Cardiac muscle cell (in vitro differentiated cells and primary cell): ENCODE results near the gene DMAP1. TPM values are rescaled to one million over a fixed set of nuclear protein-coding genes. Genes with fewer than 3 reads are reported as not detected.

Experiments
- DNase-seq, 2 donors: peaks; one replicate each; pipeline versions ENCODE4 v3.0.0 to v3.0.0-alpha.2; 2010 to 2017; ENCODE audit warnings: low read depth in 1 of 2, low spot score in 1 of 2
- H3K27ac ChIP-seq: fragments of 200-600 bp; sonication (generic); 2 replicates; pipeline ENCODE4 v1.5.1; 2016
- H3K27me3 ChIP-seq: fragments of 200-600 bp; sonication (generic); 2 replicates; pipeline ENCODE4 v1.6.0; 2016; ENCODE audit warnings: control low read depth
- H3K36me3 ChIP-seq: fragments of 200-600 bp; sonication (generic); 2 replicates; pipeline ENCODE4 v1.5.1; 2016; ENCODE audit warnings: control low read depth
- H3K4me1 ChIP-seq: fragments of 200-600 bp; sonication (generic); 2 replicates; pipeline ENCODE4 v1.8.1; 2017; ENCODE audit warnings: low read depth, mild to moderate bottlenecking, mixed run types
- H3K4me3 ChIP-seq: fragments of 200-600 bp; sonication (generic); 2 replicates; pipeline ENCODE4 v1.5.1; 2016; ENCODE audit warnings: mild to moderate bottlenecking
- H3K9me3 ChIP-seq: fragments of 200-600 bp; sonication (generic); 2 replicates; pipeline ENCODE4 v1.5.1; 2017; ENCODE audit warnings: low read depth, mild to moderate bottlenecking, control low read depth
- CTCF ChIP-seq: IDR thresholded peaks from 2 replicates; pipeline ENCODE4 v1.5.1; 2012; ENCODE audit warnings: low read depth, mild to moderate bottlenecking, low read length
- polyA plus RNA-seq: library from polyadenylated mRNA; unstranded; fragments of >200 nt; fragmentation: Nextera tagmentation; extraction: Ambion mirVana; gene quantifications from 2 replicates; pipeline ENCODE4 v1.2.1, GENCODE V29; 2016
- total RNA-seq: library from RNA; depleted of rRNA; stranded (reverse); fragments of >200 nt; gene quantifications from 2 replicates; pipeline ENCODE4 v1.2.3, GENCODE V29; 2016

The DMAP1 gene
- total and polyA plus RNA-seq, 2 experiments from 2014 or later = 77.5 to 93.3 TPM

- H3K4me3 ChIP-seq = no peak overlapping the region
- no peaks in the 10 kb centered on the region for H3K9me3 ChIP-seq
- H3K27me3 ChIP-seq = no peaks in the 10 kb centered on the region
- no peak for DNase-seq
- TF ChIP-seq CTCF = no peak
- no peaks in the 10 kb centered on the region for H3K36me3 ChIP-seq
- H3K4me1 ChIP-seq = peaks cover 4% of the 10 kb centered on the region
- no peak overlapping the region for H3K27ac ChIP-seq
These were observed 17.5 kb downstream of the DMAP1 start for GRCh38 chr1:44230796-44231195.

DNA sequence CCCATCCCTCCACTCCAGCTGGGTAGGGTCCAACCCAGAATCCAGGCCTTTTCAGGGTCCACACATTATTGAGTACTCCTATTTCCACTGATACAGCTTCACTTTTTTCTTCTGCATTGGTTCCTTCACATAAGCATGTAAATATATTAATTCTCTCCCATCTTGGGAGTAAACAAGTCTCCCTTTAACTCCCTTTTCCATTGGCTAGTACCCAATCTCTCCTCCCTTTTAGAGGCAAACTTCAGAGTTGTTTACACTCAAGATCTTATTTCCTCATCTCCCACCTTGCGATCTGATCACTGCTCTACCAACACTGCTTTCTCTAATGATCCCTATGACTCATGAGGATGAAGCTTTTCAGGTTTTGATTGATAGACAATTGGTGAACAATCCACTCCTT, 20.3 kb downstream of the DMAP1 start:
- Histone ChIP-seq H3K36me3 (no peaks in the 10 kb centered on the region), H3K27me3 (no peaks in the 10 kb centered on the region), H3K9me3 (no peaks in the 10 kb centered on the region), H3K4me1 (peaks cover 14% of the 10 kb centered on the region), H3K4me3 (no peak overlapping the region), H3K27ac (no peak overlapping the region)
- DNase-seq = no peak
- TF ChIP-seq CTCF = no peak

DNA sequence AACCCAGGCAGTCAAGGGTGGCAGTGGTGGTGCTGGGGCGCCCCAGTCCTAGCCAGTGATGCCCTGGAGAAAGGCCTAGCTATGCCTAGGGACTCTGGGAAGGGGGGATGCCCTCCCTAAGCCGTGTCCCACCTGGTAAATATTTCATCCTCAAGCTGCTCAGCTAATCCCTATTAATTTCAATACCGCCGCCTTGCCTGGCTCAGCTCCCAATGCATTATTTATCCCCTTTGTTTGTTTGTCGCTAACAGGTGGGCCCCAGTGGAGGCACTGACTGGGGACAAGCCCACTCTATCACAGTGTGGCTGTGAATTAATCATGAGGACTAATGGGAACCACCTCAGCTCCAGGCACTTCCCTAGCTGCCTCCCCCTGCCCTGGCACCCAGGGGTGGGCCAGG, 22.5 kb downstream of the DMAP1 start:
- peaks cover 36% of the 10 kb centered on the region for H3K4me1 ChIP-seq
- no peaks in the 10 kb centered on the region for H3K27me3 ChIP-seq
- H3K27ac ChIP-seq = no peak overlapping the region
- no peak for DNase-seq
- H3K4me3 ChIP-seq = no peak overlapping the region
- no peak for TF ChIP-seq CTCF
- no peaks in the 10 kb centered on the region for H3K36me3 ChIP-seq
- H3K9me3 ChIP-seq = no peaks in the 10 kb centered on the region

DNA sequence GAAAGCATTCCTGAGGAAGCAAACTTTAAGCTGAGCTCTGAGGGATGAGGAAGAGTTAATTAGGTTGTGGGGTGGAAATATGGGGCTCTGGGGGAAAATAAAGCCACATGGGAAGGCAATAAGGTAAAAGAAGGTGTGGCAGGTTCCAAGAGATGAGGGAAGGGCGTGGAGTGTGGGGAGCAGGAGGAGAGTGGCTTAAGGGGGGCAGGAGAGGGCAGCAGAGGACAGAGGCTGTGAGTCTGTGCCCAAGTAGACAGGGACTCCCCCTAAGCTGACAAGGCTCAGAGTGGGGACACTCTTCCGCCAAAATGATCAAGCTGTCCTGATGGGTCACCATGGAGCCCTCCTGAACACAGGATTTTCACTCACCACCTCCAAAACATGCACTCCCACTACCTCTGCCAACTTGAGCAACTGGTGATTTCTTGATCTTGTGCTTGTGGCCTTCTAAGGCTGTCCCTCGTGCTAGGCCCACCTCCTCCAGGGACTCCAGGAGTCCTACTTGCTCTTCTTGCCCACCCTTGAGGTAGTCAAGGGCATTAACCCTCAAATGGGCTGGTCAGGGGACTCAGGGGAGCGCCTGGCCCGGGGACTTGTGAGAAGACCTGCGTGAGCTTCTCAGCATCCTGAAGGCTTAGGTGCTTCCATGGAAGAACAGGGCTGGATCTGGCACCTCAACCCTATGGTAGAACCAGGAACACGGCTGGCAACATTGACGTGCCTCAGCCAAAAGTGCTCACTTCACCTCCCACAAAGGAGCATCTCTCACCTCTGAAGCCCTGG, 23.4 kb downstream of the DMAP1 start:
- Histone ChIP-seq H3K4me3 (no peak overlapping the region), H3K9me3 (no peaks in the 10 kb centered on the region), H3K36me3 (no peaks in the 10 kb centered on the region), H3K4me1 (peaks cover 44% of the 10 kb centered on the region), H3K27me3 (no peaks in the 10 kb centered on the region), H3K27ac (no peak overlapping the region)
- TF ChIP-seq CTCF = no peak
- DNase-seq = no peak

DNA sequence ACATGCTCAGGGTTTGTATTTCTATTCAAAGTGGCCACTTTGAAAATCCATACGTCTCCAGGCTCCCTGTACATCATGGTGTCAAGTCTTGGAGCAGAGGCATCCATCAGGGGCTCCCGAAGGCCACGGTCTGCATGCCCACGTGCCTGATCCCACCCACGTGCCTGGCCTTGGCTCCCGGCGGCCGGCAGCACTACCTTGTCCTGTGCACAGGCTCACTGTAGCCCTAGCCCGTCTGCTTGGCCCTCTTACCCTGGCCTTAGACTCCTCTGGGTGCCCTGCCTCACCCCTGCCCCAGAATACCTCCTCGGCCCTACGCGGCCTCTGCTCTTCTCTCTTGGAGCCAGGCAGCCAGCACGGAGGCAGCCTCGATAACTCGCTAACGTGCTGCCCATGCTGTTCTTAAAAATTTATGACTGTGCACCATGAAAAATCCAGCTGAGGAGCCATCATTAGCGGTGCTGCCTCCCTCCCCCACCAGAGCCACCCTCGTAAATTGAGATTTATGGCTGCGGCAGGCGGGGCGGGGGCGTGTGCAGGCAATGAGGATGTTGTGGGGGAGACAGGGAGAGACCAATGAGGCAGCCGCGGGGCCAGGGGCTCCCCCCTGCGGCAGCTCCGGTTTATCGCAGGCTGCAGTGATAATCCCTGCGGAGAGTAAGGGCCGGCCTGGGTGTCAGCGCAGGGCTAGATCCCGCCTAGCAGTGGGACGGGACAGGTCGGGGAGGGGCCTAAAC, 24.6 kb downstream of the DMAP1 start:
- peak overlapping the region; percentile 85 for H3K27ac ChIP-seq
- peak; percentile 36 to 83 for DNase-seq

More for the DNA sequence above, 24.6 kb downstream of the DMAP1 start:
- Histone ChIP-seq H3K36me3 (no peaks in the 10 kb centered on the region), H3K4me3 (no peak overlapping the region), H3K27me3 (no peaks in the 10 kb centered on the region), H3K4me1 (peaks cover 52% of the 10 kb centered on the region), H3K9me3 (no peaks in the 10 kb centered on the region)
- TF ChIP-seq CTCF = peak; percentile 58
